SK-N-DZ (cell line): ENCODE data around the gene KDM4C.

Experiments
- DNase-seq: peaks from one replicate; pipeline ENCODE4 v3.0.0-alpha.2; 2015; ENCODE audit warnings: low spot score

Gene KDM4C

DNA sequence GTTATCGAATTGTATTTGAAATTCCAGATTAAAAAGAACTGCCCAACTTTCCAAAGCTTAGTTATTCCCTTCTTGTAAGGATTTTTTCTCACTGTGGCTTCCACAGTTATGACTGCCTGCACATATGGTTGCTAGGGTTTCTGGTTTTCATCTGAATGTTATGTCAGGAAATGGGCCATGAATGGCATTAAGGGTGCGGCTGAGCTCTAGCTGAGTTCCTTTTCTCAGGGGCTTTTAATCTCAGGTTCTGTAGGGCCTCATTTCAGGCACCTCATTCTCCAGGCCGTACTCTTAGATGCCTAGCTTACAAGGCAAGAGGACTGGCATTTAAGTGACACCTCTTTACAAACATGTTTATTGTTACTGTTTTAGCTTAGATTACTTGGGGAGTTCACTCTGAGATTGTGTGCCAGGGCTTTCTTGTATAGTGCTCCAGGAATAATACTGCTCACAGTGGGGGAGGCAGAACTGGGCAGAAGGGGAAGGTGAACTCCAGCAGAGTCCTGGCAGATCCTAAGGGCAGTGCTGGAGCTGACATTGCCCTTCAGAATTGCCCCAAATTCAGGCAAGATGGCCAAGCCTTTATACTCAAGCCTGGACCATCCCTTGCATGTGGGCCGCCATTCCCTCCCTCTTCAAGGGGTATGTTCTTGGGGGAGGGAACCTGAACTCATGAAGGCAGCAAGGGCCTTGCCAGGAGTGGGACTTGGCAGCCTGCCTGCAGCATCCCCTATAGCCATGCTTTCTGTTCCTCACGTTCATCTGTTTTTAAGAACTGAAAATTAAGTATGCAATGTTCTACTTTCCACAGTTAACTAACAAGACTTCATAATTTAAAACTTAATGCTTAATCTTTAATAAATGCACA is 111.5 kb downstream of the KDM4C start:
- DNase-seq, result no peak

- no peak for DNase-seq
These were observed 112.4 kb downstream of the KDM4C start for GRCh38 chr9:6870149-6870548.

GRCh38 chr9:6870650-6871477 is 113.1 kb downstream of the KDM4C start:
- no peak for DNase-seq

GRCh38 chr9:6873857-6874256 is 116.1 kb downstream of the KDM4C start:
- DNase-seq, result no peak

DNA sequence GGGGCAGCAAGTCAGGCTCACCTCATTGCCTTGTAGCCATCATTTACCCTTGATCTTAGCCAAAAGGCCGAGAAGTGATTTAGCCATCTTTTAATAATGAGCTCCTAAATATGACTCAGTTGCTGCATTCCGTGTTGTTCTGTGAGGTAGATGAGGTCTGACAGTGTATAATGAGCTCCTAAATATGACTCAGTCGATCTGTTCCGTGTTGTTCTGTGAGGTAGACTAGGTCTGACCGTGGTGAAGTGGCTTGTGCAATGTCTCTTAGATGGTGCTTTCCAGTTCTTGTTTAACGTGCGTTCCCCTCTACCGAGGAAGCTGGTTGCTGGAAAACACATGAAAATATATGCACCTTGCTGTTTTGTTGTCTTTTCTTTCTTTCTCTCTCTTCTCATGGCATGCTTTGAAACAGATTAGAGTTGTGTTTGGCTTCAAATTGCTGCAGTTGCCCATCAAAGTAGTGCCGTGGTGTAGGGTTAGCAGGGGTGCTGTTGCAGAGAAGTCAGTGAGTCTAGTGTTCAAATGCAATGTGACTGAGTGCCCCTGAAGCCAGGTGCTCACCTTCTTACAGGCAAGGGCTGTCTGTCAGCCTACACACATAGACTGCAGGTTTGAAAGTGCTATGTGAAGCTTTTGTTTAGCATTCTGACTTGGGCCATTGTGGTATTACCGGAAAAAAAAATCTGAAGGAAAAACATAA is 118.6 kb downstream of the KDM4C start:
- DNase-seq, result no peak

- no peak for DNase-seq
These were observed 119.9 kb downstream of the KDM4C start for GRCh38 chr9:6877671-6878161.

DNA sequence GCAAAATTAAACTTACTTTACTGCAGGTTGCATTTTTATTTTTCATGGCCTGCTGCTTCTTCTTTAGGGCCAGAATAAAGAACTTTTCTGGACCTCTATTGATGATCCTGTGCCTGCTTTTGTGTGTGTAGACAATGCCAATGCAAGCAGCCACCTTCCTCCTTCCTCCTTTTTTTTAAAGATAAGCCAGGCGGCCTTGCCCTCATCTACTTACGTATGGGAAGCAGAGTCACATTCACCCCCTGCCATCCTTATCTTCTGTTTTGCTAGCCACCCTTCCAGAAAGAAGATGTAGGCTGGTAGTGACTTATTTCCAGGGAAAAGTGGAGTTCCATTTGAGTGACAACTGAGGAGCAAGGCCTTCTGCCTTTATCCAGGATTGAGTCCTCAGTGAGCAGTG is 122.9 kb downstream of the KDM4C start:
- DNase-seq, result no peak

DNA sequence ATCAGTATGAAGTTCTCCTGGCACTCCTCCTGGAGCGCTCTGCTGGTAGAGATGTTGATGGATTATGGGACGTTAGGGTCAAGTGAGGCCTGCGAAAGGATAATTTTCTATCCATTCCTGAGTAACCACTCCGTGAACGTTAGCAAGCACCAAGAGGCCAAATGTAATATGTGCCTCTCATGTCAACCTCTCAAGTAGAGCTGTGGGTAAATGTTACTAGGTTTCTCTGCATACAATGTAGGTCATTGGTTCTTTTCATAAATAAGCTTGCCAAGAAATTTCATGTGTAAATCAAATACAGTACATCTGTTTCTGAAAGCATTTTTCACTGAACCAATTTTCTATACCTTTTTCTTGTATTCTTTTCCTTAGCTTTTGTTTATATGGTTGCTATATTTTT is 126.3 kb downstream of the KDM4C start:
- DNase-seq, result no peak

- DNase-seq, result no peak
These were observed 127.2 kb downstream of the KDM4C start for GRCh38 chr9:6884990-6885389.

DNA sequence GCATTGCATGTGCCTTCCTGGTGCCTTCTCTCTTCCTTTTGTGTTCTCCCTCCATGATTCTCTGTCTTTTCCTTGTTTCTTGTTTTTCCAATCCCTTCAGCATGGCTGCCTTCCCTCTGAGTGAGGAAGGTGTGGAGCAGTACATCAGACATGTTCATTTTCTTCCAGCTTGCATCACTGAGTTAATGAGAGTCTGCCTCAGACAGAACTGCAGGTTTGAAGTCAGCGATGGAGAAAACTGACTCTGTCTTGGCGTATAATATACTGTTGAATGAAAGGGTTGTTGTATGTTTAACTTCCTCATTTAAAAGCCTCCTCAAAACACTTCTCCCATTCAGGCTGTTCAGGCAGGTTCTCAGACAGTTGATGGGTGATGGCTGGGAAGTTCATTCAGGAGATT is 129.3 kb downstream of the KDM4C start:
- DNase-seq, result no peak

DNA sequence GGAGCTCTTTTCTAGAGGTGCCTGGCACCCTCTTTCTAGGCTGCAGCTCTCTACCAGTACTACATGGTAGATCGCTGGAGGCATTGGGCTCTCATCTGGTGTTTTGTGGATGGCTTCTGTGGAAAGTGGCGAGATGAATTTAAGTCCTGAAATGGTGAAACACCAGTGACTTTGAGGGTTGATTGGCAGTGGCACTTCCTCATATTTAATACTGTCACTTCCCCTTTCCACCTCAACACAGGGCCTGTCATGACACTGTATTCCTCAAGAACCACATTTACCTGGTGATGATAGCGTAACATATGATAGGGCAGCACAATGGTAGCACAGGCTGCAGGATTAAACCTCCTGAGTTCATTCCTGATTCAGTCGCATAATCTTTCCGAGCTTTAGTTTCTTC is 132.1 kb downstream of the KDM4C start:
- DNase-seq, result no peak

DNA sequence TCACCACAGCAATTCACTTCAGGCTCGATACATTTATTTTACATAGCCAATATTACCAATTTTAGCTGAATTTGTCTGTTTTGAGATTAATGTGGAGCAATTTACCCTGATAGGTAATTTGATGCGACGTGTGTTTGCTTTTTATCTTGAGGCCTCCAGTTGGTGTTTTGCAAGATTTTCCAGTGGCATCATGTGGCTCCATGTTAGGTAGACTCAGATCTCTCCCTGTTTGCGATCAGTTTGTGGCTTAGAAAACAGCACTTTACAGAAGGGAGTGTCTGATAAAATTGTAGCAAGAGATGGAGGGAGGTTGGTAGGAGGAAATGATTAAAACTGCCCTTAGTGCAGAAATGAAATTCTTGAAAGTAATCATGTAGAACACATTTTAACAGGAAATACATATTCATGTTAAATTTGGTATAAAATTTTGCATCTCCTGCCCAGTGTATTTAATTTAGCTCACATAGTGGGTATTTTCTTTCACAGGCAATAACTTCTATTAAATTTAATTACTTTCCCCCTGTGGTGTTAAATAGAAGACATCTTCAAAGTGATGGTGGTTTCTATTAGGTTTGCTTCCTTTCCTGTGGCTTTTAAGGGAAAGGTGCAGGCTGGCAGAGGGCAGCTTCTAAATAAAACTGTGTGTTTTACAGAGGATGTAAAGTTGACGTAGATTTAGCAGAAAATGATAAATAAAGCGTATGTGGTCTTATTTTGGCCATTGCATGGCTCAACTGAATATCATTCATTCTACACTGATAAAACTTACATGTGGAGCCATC is 135.8 kb downstream of the KDM4C start:
- DNase-seq, result no peak

GRCh38 chr9:6894135-6894534 is 136.4 kb downstream of the KDM4C start:
- no peak for DNase-seq

DNA sequence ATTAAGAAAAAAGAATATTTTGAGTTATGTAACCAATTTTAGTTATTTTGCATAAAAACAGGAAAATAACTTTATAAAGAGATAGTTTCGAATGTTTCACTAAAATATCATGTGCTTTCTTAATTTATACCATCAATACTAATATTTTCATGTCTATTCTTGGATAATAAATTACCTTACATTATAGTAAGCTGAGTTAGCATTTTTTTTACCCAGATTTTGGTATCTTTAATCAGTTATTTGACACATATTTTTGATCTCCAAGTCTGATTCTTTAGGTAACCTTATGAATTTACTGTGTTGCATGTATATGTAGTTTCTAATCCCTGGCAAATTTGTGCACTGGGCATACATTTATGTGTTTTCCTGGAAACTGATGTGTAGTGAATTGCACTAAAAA is 138.0 kb downstream of the KDM4C start:
- DNase-seq, result no peak

DNA sequence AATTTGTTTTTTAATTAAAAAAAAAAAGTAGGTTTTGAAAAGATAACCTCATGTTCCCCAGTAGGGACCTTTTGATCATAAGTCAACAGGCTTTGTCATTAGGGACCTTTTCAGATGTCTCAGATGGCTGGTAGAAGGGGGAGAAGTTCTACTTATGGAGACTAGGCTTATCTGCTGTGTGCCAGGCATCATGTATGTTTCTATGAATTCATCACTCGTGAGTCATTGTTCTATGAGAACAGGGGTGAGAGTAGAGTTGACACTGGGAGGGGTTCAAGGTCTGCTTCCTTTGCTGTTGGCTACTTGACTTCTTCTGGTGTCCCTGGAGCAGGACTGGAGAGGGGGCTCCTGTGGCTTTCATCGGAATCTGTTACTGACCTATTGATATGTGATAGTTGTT is 138.8 kb downstream of the KDM4C start:
- DNase-seq, result no peak

GRCh38 chr9:6897207-6897822 is 139.5 kb downstream of the KDM4C start:
- DNase-seq, result no peak

DNA sequence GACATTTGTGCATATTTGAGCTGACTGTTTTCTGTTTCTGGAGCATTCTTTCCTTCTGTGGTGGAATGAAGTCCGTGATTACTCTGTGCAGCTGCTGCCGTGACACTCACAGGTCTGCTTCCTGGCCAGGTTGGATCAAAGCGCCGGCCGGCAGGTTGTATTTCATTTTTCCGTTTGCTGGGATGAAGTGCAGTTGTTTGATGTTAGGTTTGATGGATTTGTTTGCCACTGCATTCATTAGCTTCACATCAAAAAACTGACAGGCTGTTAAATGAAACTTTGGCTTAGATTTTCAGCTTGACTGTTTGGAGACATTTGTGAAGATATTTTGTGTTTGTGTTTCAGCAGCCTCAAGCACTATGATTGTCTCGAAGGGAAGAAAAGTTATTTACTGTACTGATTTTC is 140.1 kb downstream of the KDM4C start:
- no peak for DNase-seq

- no peak for DNase-seq
These were observed 141.5 kb downstream of the KDM4C start for GRCh38 chr9:6899274-6899673.

GRCh38 chr9:6900440-6900883 is 142.7 kb downstream of the KDM4C start:
- no peak for DNase-seq

DNA sequence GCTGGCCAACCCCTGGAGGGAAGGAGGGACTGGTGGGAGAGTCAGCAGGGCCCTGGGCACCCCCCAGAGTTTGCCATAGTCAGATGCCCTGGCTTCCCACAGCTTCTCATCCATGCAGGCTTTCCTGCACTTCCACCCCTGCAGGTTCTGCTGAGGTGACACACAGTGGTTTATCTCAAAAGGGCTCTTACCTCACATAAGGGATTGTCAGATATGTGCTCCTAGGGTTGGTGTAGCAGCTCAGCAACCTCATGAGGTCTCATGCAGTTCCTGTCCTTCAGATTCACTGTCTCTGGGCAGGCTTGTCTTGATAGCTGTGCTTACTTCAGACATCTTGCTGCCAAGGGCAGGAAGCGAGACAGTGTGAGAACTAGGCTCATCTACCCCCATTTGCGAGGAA is 143.4 kb downstream of the KDM4C start:
- DNase-seq, result no peak

DNA sequence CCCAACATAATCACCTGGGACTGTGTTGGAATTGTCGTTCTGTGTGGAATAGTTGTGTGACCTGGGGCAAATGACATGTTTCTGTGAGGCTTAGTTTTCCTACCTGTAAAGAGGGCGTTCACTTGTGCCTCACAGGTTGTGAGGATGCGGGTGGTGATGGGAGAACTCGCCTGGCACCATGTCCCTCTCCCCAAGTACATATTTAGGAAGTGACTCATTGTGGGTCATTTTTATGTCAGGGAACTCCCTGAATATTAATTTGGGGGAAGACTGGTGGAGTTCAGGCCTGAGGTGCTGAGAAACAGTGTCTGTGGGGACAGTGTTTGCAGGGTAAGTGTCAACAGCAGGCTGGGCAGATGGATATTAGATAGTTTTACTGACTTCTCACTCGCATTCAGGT is 144.7 kb downstream of the KDM4C start:
- no peak for DNase-seq
